A549 (cell line): ENCODE measurements around the gene S100A12. TPM values are rescaled to one million over a fixed set of nuclear protein-coding genes. Genes with fewer than 3 reads are reported as not detected.
A peak's percentile ranks its signal among the peaks of the same experiment; 100 is the strongest.

Experiments
- ATAC-seq, 2 experiments: fragments of 200-7000 bp in 1 of 2; fragments of >200 bp in 1 of 2; cut with Nextera tagmentation in 1 of 2; cut with Tn5 transposase in 1 of 2; 3 replicates each; pipeline versions ENCODE4 v1.8.0 to v1.9.1; 2018 to 2020; ENCODE audit warnings: mild to moderate bottlenecking in 1 of 2, moderate library complexity in 1 of 2
- CTCF ChIA-PET: fragments of 300-600 bp; sonication (Branson Sonifier 250); formaldehyde crosslinking; extraction: SDS; loops from one replicate; lab custom pipeline; 2021; ENCODE audit warnings: antibody characterized with exemption, inconsistent platforms; lab: Yijun Ruan, JAX
- POLR2A ChIA-PET: fragments of 350-600 bp; formaldehyde crosslinking; extraction: SDS; loops from one replicate; lab custom pipeline; 2021; ENCODE audit warnings: antibody characterized with exemption, inconsistent platforms; lab: Yijun Ruan, JAX
- DNase-seq, 2 experiments: peaks; one replicate each; pipeline versions ENCODE4 v3.0.0 to v3.0.0-alpha.2; 2011 to 2016; ENCODE audit warnings: low read depth in 1 of 2, low spot score in 1 of 2
- FAIRE-seq: peaks from 2 replicates; lab custom pipeline; 2011; peaks lifted over from hg19 to GRCh38; lab: Jason Lieb, UNC
- H3K27ac ChIP-seq, 2 experiments: fragments of >200 bp; sonication (Bioruptor Twin); formaldehyde crosslinking; 3 replicates each; pipeline ENCODE4 v1.5.1; 2016 to 2017
- H3K4me1 ChIP-seq: fragments of >200 bp; sonication (Bioruptor Twin); formaldehyde crosslinking; 3 replicates; pipeline ENCODE4 v1.6.1; 2016
- H3K4me2 ChIP-seq: fragments of >200 bp; sonication (Bioruptor Twin); formaldehyde crosslinking; 3 replicates; pipeline ENCODE4 v1.6.1; 2016
- H3K4me3 ChIP-seq: fragments of >200 bp; sonication (Bioruptor Twin); formaldehyde crosslinking; 3 replicates; pipeline ENCODE4 v1.5.1; 2016
- H3K9me3 ChIP-seq: fragments of >200 bp; sonication (Bioruptor Twin); formaldehyde crosslinking; 3 replicates; pipeline ENCODE4 v1.6.1; 2016
- BHLHE40 ChIP-seq: IDR thresholded peaks from 2 replicates; pipeline ENCODE4 v1.6.1; 2012; ENCODE audit warnings: low read depth, low read length, inconsistent platforms
- CBX2 ChIP-seq: fragments of 200-600 bp; sonication (generic); IDR thresholded peaks from 2 replicates; pipeline ENCODE4 v1.6.1; 2016; ENCODE audit warnings: low read depth, mild to moderate bottlenecking, borderline replicate concordance
- CEBPB ChIP-seq, 2 experiments: fragments of >200 bp in 1 of 2; sonication (Bioruptor Twin) in 1 of 2; formaldehyde crosslinking in 1 of 2; IDR thresholded peaks; 2 replicates each; pipeline ENCODE4 v1.6.1; 2012 to 2016
- CHD2 ChIP-seq: fragments of 150-350 bp; IDR thresholded peaks from 2 replicates; pipeline ENCODE4 v1.6.1; 2014; ENCODE audit warnings: low read length; ENCODE audit not compliant: partially characterized antibody
- CHD4 ChIP-seq: fragments of 200-600 bp; sonication (generic); IDR thresholded peaks from 2 replicates; pipeline ENCODE4 v1.6.1; 2016; ENCODE audit warnings: antibody characterized with exemption, mild to moderate bottlenecking, borderline replicate concordance
- CTCF ChIP-seq: fragments of >200 bp; sonication (Bioruptor Twin); formaldehyde crosslinking; IDR thresholded peaks from 3 replicates; pipeline ENCODE4 v1.5.1; 2016
- EHF ChIP-seq: fragments of 250-450 bp; sonication (Bioruptor Pico); IDR thresholded peaks from 2 replicates; pipeline ENCODE4 v1.5.0; 2020; ENCODE audit warnings: mild to moderate bottlenecking
- EHMT2 ChIP-seq: fragments of 200-600 bp; sonication (generic); IDR thresholded peaks from 2 replicates; pipeline ENCODE4 v1.6.1; 2016; ENCODE audit warnings: antibody characterized with exemption, low read depth, mild to moderate bottlenecking, moderate library complexity
- ESRRA ChIP-seq: fragments of 150-350 bp; IDR thresholded peaks from 2 replicates; pipeline ENCODE4 v1.6.1; 2014; ENCODE audit warnings: mild to moderate bottlenecking, low read length, borderline replicate concordance
- FOSL2 ChIP-seq, 2 experiments: fragments of 450-650 bp in 1 of 2; fragments of >200 bp in 1 of 2; sonication (Bioruptor Twin) in 1 of 2; formaldehyde crosslinking; IDR thresholded peaks; 2 replicates each; pipeline versions ENCODE4 v1.5.0 to v1.6.1; 2016 to 2020; ENCODE audit warnings: mild to moderate bottlenecking in 1 of 2, moderate library complexity in 1 of 2
- GATA3 ChIP-seq: IDR thresholded peaks from 2 replicates; pipeline ENCODE4 v1.6.1; 2012; ENCODE audit warnings: borderline replicate concordance
- HOXA7 ChIP-seq: fragments of 250-450 bp; sonication (Bioruptor Pico); IDR thresholded peaks from 2 replicates; pipeline ENCODE4 v1.5.0; 2020; ENCODE audit warnings: mild to moderate bottlenecking, moderate library complexity
- HOXB13 ChIP-seq: fragments of 250-450 bp; sonication (Bioruptor Pico); IDR thresholded peaks from 2 replicates; pipeline ENCODE4 v1.5.0; 2020; ENCODE audit warnings: low read depth, mild to moderate bottlenecking, moderate library complexity
- JUN ChIP-seq, 2 experiments: fragments of >200 bp; sonication (Bioruptor Twin); formaldehyde crosslinking; IDR thresholded peaks; 2 replicates in 1 of 2; 3 replicates in 1 of 2; pipeline ENCODE4 v1.6.1; 2016 to 2017
- JUNB ChIP-seq: fragments of >200 bp; sonication (Bioruptor Twin); formaldehyde crosslinking; IDR thresholded peaks from 2 replicates; pipeline ENCODE4 v1.6.1; 2016
- KDM1A ChIP-seq: fragments of 200-600 bp; sonication (generic); IDR thresholded peaks from 2 replicates; pipeline ENCODE4 v1.6.1; 2016; ENCODE audit warnings: low read depth, mild to moderate bottlenecking
- MAZ ChIP-seq: fragments of 150-350 bp; IDR thresholded peaks from 2 replicates; pipeline ENCODE4 v1.6.1; 2014; ENCODE audit warnings: antibody characterized with exemption, low read depth, low read length, borderline replicate concordance
- NFE2L2 ChIP-seq: fragments of 150-350 bp; conservative IDR thresholded peaks from 2 replicates; pipeline ENCODE4 v1.6.1; 2014; ENCODE audit warnings: low read length
- NPAS2 ChIP-seq: fragments of 250-450 bp; sonication (Bioruptor Pico); IDR thresholded peaks from 2 replicates; pipeline ENCODE4 v1.8.0; 2022; ENCODE audit warnings: mild to moderate bottlenecking, moderate library complexity, borderline replicate concordance
- NR3C1 ChIP-seq: fragments of >200 bp; sonication (Bioruptor Twin); formaldehyde crosslinking; IDR thresholded peaks from 3 replicates; pipeline ENCODE4 v1.6.1; 2017
- POLR2A ChIP-seq: IDR thresholded peaks from 2 replicates; pipeline ENCODE4 v1.6.1; 2012; ENCODE audit warnings: mild to moderate bottlenecking, low read length
- POLR2AphosphoS2 ChIP-seq: conservative IDR thresholded peaks from 2 replicates; pipeline ENCODE4 v1.6.1; 2012; ENCODE audit warnings: low read length, improper control_type of control experiment, inconsistent platforms
- RAD21 ChIP-seq, 2 experiments: fragments of >200 bp in 1 of 2; sonication (Bioruptor Twin) in 1 of 2; formaldehyde crosslinking in 1 of 2; IDR thresholded peaks in 1 of 2; conservative IDR thresholded peaks in 1 of 2; 2 replicates in 1 of 2; 3 replicates in 1 of 2; pipeline ENCODE4 v1.6.1; 2012 to 2018; ENCODE audit warnings: inconsistent platforms in 1 of 2
- REST ChIP-seq: fragments of 200-600 bp; sonication (generic); IDR thresholded peaks from 2 replicates; pipeline ENCODE4 v1.6.1; 2016; ENCODE audit warnings: antibody characterized with exemption, mild to moderate bottlenecking, moderate library complexity
- RFX5 ChIP-seq: fragments of 450-650 bp; IDR thresholded peaks from 2 replicates; pipeline ENCODE4 v1.7.1; 2014; ENCODE audit warnings: antibody characterized with exemption, mild to moderate bottlenecking, moderate library complexity
- SMC3 ChIP-seq: fragments of >200 bp; sonication (Bioruptor Twin); formaldehyde crosslinking; IDR thresholded peaks from 3 replicates; pipeline ENCODE4 v1.6.1; 2018; ENCODE audit warnings: inconsistent platforms
- TFCP2L1 ChIP-seq: fragments of 250-450 bp; sonication (Bioruptor Pico); IDR thresholded peaks from 2 replicates; pipeline ENCODE4 v1.5.0; 2021; ENCODE audit warnings: mild to moderate bottlenecking
- ZC3H11A ChIP-seq: fragments of 450-650 bp; IDR thresholded peaks from 2 replicates; pipeline ENCODE4 v1.6.1; 2014; ENCODE audit warnings: antibody characterized with exemption, mild to moderate bottlenecking
- ZFP36 ChIP-seq: fragments of 450-650 bp; IDR thresholded peaks from 2 replicates; pipeline ENCODE4 v1.6.1; 2014; ENCODE audit warnings: borderline replicate concordance; ENCODE audit not compliant: partially characterized antibody
- WGBS: methylation state at CpG from one replicate; pipeline ENCODE4 v1.1.6; 2017; ENCODE audit errors: missing lambda C conversion rate; 5-methylcytosine and 5-hydroxymethylcytosine counted together
- polyA plus RNA-seq, 4 experiments: library from polyadenylated mRNA; depleted of rRNA in 3 of 4; stranded (reverse); fragments of >200 nt; fragmentation: RNase III in 1 of 4; extraction: RNeasy Plus Mini Kit Qiagen cat#74134 plus additional on column Dnase treatment in 1 of 4; gene quantifications; 2 replicates in 3 of 4; 3 replicates in 1 of 4; pipeline ENCODE4 v1.2.3, GENCODE V29; 2011 to 2017
- TF ChIP-seq, protein P1 (sequence below): fragments of >200 bp; sonication (Bioruptor Twin); formaldehyde crosslinking; IDR thresholded peaks from 2 replicates; pipeline ENCODE4 v1.6.1; 2016
- TF ChIP-seq, protein P2 (sequence below): IDR thresholded peaks from 2 replicates; pipeline ENCODE4 v1.6.1; 2012; ENCODE audit warnings: low read depth, borderline replicate concordance

Gene S100A12
- polyA plus RNA-seq, 2 of the 4 experiments (the other 2 are of a cell fraction) = not detected

DNA sequence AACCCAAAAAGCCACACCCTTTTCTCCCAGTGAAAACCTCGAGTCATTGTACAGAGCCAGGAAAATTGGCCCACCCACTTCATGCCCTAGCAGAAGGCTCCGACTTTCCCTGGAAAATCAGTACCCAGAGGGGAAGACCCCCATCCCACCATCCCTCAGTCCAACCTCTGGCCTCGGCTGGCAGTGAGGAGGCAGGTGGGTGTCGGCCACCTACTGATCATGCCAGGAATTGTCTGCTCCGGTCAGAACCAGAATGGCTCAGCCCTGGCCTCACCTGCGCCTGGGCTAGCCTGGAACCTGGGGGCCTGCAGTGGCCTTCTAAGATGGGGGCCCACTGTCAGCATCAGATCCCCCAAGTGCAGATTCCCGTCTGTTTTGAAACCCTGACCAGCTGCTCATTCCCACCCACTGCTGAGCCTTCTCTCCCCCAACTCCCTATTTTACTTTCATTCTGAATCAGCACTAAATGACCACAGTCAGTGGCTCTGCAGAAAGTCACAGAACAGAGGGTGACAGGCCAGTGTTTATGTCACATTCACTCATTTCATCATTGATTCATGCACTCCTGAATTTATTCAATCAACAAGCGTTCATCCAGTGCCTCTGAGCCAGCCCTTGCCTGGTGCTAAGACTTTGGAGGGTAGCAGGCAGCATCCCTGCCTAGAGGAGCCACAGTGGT, 20.8 kb downstream of the S100A12 start:
- Histone ChIP-seq H3K27ac (no peak overlapping the region), H3K9me3 (no peaks in the 10 kb centered on the region), H3K4me2 (no peak overlapping the region), H3K4me1 (no peaks in the 10 kb centered on the region), H3K4me3 (no peak overlapping the region)
- CTCF ChIA-PET = interaction anchor here (0.5 to 13.2 kb wide), 33 partner anchors 8 to 979 kb away, joined by 3 to 731 read pairs (median 6); partner anchors contain the start of genes LORICRIN and S100A12
- TF ChIP-seq CEBPB (IDR thresholded peaks at IDR 0.05) = no peak
- TF ChIP-seq CHD2 = no peak
- TF ChIP-seq, protein P1, sequence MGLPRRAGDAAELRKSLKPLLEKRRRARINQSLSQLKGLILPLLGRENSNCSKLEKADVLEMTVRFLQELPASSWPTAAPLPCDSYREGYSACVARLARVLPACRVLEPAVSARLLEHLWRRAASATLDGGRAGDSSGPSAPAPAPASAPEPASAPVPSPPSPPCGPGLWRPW = no peak
- TF ChIP-seq, protein P2, sequence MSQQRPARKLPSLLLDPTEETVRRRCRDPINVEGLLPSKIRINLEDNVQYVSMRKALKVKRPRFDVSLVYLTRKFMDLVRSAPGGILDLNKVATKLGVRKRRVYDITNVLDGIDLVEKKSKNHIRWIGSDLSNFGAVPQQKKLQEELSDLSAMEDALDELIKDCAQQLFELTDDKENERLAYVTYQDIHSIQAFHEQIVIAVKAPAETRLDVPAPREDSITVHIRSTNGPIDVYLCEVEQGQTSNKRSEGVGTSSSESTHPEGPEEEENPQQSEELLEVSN = no peak
- no peak for TF ChIP-seq KDM1A
- TF ChIP-seq JUNB = no peak
- no peak for TF ChIP-seq SMC3
- no peak for TF ChIP-seq HOXB13 (CRISPR knock-in tag)
- no peak for TF ChIP-seq FOSL2 (IDR thresholded peaks at IDR 0.05)
- no peak for TF ChIP-seq FOSL2 (CRISPR knock-in tag; IDR thresholded peaks at IDR 0.05)
- no peak for TF ChIP-seq HOXA7 (CRISPR knock-in tag)
- no peak for TF ChIP-seq ESRRA
- no peak for TF ChIP-seq CTCF
- TF ChIP-seq CBX2 = no peak
- no peak for TF ChIP-seq EHMT2
- TF ChIP-seq ZC3H11A = no peak
- no peak for TF ChIP-seq NFE2L2
- TF ChIP-seq ZFP36 = no peak
- no peak for TF ChIP-seq POLR2A
- DNase-seq (no peak), FAIRE-seq (no peak), ATAC-seq (peak; percentile 41 to 47; a peak in 2 of 6 replicates)
- 24% methylated on average over 8 of the region's 8 CpGs for WGBS
- POLR2A ChIA-PET = interaction anchor here (1.1 kb wide), 1 partner anchor 212 kb away, joined by 3 read pairs; no protein-coding TSS in a partner anchor

GRCh38 chr1:153353226-153353947, 22.0 kb downstream of the S100A12 start:
- H3K27ac ChIP-seq = no peak overlapping the region
- peak; percentile 39 to 75 for DNase-seq
- ChIA-PET CTCF (interaction anchor here (0.6 to 13.2 kb wide), 73 partner anchors 10 to 636 kb away, joined by 3 to 731 read pairs (median 4); partner anchors contain the start of genes CHTOP, ILF2, LORICRIN and NPR1), POLR2A (interaction anchor here (1.1 kb wide), 1 partner anchor 213 kb away, joined by 3 read pairs; no protein-coding TSS in a partner anchor)
- H3K4me3 ChIP-seq = no peak overlapping the region
- ATAC-seq = peak; percentile 70 to 83
- no peak overlapping the region for H3K4me2 ChIP-seq
- WGBS = 40% methylated on average over 7 of the region's 7 CpGs
- FAIRE-seq = no peak
- H3K9me3 ChIP-seq = no peaks in the 10 kb centered on the region
- no peaks in the 10 kb centered on the region for H3K4me1 ChIP-seq
- TF ChIP-seq EHF (CRISPR knock-in tag) (no peak), RFX5 (no peak), CHD4 (no peak), GATA3 (no peak), BHLHE40 (no peak), NR3C1 (no peak), POLR2AphosphoS2 (no peak), RAD21 (conservative IDR thresholded peaks at IDR 0.05 in 1 of 2, IDR thresholded peaks at IDR 0.05 in 1 of 2) (peak; percentile 49 to 51; a peak in 4 of 5 replicates), REST (no peak), SMC3 (peak; percentile 47; the same call in 2 of the 3 replicates), TFCP2L1 (CRISPR knock-in tag) (no peak), MAZ (no peak), JUN (IDR thresholded peaks at IDR 0.05) (no peak), ESRRA (no peak), ZC3H11A (no peak), NPAS2 (CRISPR knock-in tag) (no peak)
